Colonic mucosa (tissue), 4 donors: ENCODE results near the gene HEATR5B. TPM values are rescaled to one million over a fixed set of nuclear protein-coding genes. Genes with fewer than 3 reads are reported as not detected.
A peak's percentile ranks its signal among the peaks of the same experiment; 100 is the strongest.

Experiments
- DNase-seq: peaks from one replicate; pipeline ENCODE4 v3.0.0-alpha.2; 2020
- H3K27ac ChIP-seq: fragments of 200-600 bp; one replicate; pipeline ENCODE4 v1.8.0; 2021
- H3K27me3 ChIP-seq: fragments of 200-600 bp; one replicate; pipeline ENCODE4 v1.8.0; 2021
- H3K36me3 ChIP-seq: fragments of 200-600 bp; one replicate; pipeline ENCODE4 v1.8.0; 2021
- H3K4me1 ChIP-seq: fragments of 200-600 bp; one replicate; pipeline ENCODE4 v1.8.0; 2021; ENCODE audit warnings: mild to moderate bottlenecking
- H3K4me3 ChIP-seq: fragments of 200-600 bp; one replicate; pipeline ENCODE4 v1.8.0; 2021
- H3K9ac ChIP-seq, 2 donors: one replicate each; pipeline ENCODE4 v1.7.0; 2013; ENCODE audit warnings: control low read depth in 2 of 2, low read depth in 2 of 2, low read length in 2 of 2
- H3K9me3 ChIP-seq: fragments of 200-600 bp; one replicate; pipeline ENCODE4 v1.8.0; 2021
- intact Hi-C: fragments of 100-400 bp; cut with DNase I; formaldehyde crosslinking; loops from one replicate; pipeline ENCODE4 v1.14.1; 2022
- total RNA-seq, 2 donors: library from RNA; stranded (reverse); fragmentation: NEBNext Ultra II Directional in 1 of 2; extraction: Animal tissue kit (Norgen Biotek cat#: 25700) in 1 of 2; gene quantifications; one replicate each; pipeline ENCODE4 v1.2.1, GENCODE V29; 2021
- TF ChIP-seq, protein P1 (sequence below): fragments of 200-600 bp; IDR thresholded peaks from one replicate; pipeline ENCODE4 v1.8.0; 2022; ENCODE audit warnings: antibody characterized with exemption, mild to moderate bottlenecking
- donor health status: healthy.
- donor health status: DM: no; HTN: no; CAD: no.
- donor health status: DM: no; HTN: no; CAD: no.

Gene HEATR5B
- total RNA-seq, 2 donors from 2014 or later = 17.9 to 22.1 TPM

GRCh38 chr2:36965206-36965605, 119.0 kb downstream of the HEATR5B start:
- H3K27me3 ChIP-seq = no peaks in the 10 kb centered on the region
- no peak for DNase-seq
- H3K9ac ChIP-seq = peak overlapping the region in 1 of 2 donors; percentile 95
- intact Hi-C loops = no loop called here
- H3K36me3 ChIP-seq = no peaks in the 10 kb centered on the region
- H3K4me1 ChIP-seq = no peaks in the 10 kb centered on the region
- H3K27ac ChIP-seq = peak overlapping the region; percentile 96
- TF ChIP-seq, protein P1, sequence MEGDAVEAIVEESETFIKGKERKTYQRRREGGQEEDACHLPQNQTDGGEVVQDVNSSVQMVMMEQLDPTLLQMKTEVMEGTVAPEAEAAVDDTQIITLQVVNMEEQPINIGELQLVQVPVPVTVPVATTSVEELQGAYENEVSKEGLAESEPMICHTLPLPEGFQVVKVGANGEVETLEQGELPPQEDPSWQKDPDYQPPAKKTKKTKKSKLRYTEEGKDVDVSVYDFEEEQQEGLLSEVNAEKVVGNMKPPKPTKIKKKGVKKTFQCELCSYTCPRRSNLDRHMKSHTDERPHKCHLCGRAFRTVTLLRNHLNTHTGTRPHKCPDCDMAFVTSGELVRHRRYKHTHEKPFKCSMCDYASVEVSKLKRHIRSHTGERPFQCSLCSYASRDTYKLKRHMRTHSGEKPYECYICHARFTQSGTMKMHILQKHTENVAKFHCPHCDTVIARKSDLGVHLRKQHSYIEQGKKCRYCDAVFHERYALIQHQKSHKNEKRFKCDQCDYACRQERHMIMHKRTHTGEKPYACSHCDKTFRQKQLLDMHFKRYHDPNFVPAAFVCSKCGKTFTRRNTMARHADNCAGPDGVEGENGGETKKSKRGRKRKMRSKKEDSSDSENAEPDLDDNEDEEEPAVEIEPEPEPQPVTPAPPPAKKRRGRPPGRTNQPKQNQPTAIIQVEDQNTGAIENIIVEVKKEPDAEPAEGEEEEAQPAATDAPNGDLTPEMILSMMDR = no peak
- H3K4me3 ChIP-seq = peak overlapping the region; percentile 95
- no peaks in the 10 kb centered on the region for H3K9me3 ChIP-seq

DNA sequence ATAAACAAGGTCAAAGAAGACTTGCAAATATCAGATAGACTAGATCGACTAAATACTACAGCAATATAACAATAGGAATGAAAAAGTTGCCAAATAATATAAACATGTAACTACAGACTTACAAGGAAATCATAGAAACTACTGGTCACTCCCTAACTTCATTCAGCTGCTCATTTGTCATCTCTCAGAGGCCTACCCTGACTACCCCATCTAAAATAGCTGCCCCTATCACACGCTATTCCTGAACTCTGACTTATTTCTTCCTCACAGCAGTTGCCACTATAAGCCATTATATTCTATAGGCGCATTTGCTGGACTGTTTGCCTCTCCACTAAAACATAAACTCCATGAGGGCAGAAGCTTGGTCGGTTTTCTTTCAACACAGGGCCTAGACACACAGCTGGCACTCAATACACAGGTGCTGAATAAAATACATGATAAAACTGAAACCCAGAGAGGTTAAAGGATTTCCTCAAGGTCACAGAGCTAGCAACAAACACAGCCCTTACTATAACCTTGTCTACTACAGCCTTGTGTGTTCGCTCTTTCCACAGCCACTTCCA, 119.6 kb downstream of the HEATR5B start:
- no peak overlapping the region for H3K27ac ChIP-seq
- no peak overlapping the region for H3K4me3 ChIP-seq
- H3K36me3 ChIP-seq = no peaks in the 10 kb centered on the region
- intact Hi-C loops = no loop called here
- H3K4me1 ChIP-seq = no peaks in the 10 kb centered on the region
- no peak for DNase-seq
- no peaks in the 10 kb centered on the region for H3K27me3 ChIP-seq
- H3K9me3 ChIP-seq = no peaks in the 10 kb centered on the region
- H3K9ac ChIP-seq = peak overlapping the region in 1 of 2 donors; percentile 95
- TF ChIP-seq, protein P1 = no peak

DNA sequence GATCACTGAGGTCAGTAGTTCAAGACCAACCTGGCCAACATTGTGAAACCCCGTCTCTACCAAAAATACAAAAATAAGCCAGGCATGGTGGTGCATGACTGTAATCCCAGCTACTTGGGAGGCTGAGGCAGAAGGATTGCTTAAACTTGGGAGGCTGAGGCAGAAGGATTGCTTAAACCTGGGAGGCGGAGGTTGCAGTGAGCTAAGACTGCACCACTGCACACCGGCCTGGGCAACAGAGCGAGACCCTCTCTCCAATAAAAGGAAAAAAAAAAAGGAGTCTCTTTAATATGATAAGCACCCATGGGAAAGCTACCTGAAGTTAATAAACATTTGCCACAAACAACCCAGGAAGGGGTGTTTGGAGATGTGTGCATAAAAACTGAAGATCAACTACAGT, 120.4 kb downstream of the HEATR5B start:
- Histone ChIP-seq H3K9me3 (no peaks in the 10 kb centered on the region), H3K36me3 (no peaks in the 10 kb centered on the region), H3K4me3 (no peak overlapping the region), H3K27ac (no peak overlapping the region), H3K9ac (no peak overlapping the region), H3K27me3 (no peaks in the 10 kb centered on the region), H3K4me1 (no peaks in the 10 kb centered on the region)
- intact Hi-C loops = no loop called here
- no peak for DNase-seq
- TF ChIP-seq, protein P1 = no peak

GRCh38 chr2:36963106-36963505, 121.1 kb downstream of the HEATR5B start:
- H3K36me3 ChIP-seq = no peaks in the 10 kb centered on the region
- no peaks in the 10 kb centered on the region for H3K27me3 ChIP-seq
- TF ChIP-seq, protein P1 = no peak
- no peaks in the 10 kb centered on the region for H3K9me3 ChIP-seq
- no peaks in the 10 kb centered on the region for H3K4me1 ChIP-seq
- no peak overlapping the region for H3K4me3 ChIP-seq
- no peak overlapping the region for H3K9ac ChIP-seq
- no peak overlapping the region for H3K27ac ChIP-seq
- DNase-seq = no peak
- intact Hi-C loops = no loop called here

DNA sequence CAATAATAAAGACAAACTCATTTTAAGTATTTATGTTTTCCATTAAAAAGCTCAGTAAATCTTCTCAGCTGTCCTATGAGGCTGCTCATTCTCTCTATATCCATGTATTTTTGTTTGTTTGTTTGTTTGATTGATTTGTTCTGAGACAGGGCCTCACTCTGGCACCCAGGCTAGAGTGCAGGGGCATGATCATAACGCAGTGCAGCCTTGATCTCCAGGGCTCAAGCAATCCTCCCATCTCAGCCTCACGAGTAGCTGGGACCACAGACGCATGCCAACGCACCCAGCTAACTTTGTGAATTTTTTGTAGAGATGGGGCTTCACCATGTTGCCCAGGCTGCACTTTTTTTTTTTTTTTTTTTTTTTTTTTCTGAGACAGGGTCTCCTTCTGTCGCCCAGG, 123.4 kb downstream of the HEATR5B start:
- Histone ChIP-seq H3K27me3 (no peaks in the 10 kb centered on the region), H3K36me3 (no peaks in the 10 kb centered on the region), H3K4me1 (no peaks in the 10 kb centered on the region), H3K4me3 (no peak overlapping the region), H3K9me3 (no peaks in the 10 kb centered on the region), H3K9ac (no peak overlapping the region), H3K27ac (no peak overlapping the region)
- TF ChIP-seq, protein P1 = no peak
- intact Hi-C loops = no loop called here
- no peak for DNase-seq
